ENCODE measurements around the gene TUBD1.
"Not testable (repeated sequence)": the region's sequence is repeated elsewhere in the genome, so short reads cannot be mapped to it uniquely, and the experiment has no call there.

TUBD1 gene

DNA sequence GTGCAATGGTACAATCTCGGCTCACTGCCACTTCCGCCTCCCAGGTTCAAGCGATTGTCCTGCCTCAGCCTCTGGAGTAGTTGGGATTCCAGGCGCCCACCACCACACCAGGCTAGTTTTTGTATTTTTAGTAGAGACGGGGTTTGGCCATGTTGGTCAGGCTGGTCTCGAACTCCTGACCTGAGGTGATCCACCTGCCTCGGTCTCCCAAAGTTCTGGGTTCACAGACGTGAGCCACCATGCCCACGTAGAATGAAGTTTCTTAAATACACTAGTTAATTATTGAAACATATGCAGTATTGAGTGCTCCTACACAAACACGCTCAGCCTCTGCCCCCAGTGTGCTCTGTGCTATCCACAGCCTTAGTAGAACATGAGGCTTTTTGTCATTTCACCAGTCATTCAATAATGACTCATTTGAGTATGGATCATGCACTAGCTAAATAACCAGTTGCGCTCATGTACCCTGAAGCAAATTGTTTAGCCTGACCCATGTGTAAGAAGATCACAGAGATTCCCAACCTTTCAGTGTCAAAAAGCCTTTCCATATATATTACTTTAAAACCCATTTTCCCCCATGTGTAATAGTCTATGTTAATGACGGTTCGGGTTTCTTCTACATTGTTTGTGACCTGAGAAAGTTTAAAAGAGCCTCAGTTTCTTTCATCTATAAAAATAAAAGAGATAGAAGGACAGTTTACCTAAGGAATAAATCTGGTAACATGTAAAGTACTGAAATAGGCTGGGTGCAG lies 49.7 kb downstream of the TUBD1 start:
- DNase-seq = peak; percentile 91

DNA sequence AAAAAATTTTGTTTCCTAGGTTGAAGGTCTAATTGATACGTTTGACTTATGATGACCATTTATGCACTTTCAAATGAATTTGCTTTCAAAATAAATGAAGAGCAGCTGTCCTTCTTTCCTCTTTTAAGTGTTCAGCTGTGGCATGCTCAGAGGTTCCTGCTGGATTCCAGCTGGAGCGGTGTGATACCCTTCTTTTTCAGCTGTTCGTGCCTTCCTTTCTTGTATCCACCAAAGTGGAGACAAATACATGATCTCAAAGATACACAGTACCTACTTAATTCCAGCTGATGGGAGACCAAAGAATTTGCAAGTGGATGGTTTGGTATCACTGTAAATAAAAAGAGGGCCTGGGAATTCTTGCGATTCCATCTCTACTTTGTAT lies 50.9 kb downstream of the TUBD1 start:
- DNase-seq = not testable (repeated sequence)

DNA sequence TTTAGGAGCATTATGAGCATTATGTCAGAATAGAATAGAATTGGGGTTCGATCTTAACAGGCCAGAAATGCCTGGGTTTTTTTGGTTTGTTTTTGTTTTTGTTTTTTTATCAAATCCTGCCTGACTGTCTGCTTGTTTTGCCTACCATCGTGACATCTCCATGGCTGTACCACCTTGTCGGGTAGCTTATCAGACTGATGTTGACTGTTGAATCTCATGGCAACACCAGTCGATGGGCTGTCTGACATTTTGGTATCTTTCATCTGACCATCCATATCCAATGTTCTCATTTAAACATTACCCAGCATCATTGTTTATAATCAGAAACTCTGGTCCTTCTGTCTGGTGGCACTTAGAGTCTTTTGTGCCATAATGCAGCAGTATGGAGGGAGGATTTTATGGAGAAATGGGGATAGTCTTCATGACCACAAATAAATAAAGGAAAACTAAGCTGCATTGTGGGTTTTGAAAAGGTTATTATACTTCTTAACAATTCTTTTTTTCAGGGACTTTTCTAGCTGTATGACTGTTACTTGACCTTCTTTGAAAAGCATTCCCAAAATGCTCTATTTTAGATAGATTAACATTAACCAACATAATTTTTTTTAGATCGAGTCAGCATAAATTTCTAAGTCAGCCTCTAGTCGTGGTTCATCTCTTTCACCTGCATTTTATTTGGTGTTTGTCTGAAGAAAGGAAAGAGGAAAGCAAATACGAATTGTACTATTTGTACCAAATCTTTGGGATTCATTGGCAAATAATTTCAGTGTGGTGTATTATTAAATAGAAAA lies 51.5 kb downstream of the TUBD1 start:
- peak; percentile 52 for DNase-seq

DNA sequence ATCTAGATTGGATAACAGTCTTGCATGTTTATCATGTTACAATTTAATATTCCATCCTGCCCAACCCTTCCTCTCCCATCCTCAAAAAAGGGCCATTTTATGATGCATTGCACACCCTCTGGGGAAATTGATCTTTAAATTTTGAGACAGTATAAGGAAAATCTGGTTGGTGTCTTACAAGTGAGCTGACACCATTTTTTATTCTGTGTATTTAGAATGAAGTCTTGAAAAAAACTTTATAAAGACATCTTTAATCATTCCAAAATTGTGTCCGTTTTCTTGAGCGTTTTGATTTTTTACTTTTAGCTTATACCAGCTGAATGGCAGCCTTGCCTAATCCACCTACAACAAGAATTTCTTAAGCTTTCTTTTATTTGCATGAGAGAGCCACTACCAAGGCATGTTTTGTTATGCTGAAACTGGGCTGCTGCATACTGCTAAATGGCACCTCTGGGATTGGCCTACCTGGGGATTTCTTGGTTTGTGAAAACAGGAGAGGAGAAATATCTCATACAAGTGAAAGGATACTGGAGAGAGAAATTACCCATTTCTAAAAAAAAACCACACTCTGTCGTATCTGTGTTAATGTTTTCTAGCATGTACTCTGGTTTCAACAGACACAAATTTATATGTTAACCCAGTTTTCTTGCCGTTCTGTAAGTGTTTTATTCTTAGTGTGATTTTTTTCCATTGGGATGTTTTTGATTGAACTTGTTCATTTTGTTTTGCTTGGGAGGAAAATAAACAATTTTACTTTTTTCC lies 52.2 kb downstream of the TUBD1 start:
- peak; percentile 62 for DNase-seq

DNA sequence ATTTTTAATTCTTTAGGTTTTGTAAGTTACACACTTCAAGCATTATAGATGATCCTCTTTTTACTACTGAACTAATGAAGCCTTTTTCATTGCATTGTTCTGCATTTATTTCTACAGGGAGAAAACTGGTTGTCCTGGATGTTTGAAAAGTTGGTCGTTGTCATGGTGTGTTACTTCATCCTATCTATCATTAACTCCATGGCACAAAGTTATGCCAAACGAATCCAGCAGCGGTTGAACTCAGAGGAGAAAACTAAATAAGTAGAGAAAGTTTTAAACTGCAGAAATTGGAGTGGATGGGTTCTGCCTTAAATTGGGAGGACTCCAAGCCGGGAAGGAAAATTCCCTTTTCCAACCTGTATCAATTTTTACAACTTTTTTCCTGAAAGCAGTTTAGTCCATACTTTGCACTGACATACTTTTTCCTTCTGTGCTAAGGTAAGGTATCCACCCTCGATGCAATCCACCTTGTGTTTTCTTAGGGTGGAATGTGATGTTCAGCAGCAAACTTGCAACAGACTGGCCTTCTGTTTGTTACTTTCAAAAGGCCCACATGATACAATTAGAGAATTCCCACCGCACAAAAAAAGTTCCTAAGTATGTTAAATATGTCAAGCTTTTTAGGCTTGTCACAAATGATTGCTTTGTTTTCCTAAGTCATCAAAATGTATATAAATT lies 53.0 kb downstream of the TUBD1 start:
- DNase-seq = peak; percentile 59

DNA sequence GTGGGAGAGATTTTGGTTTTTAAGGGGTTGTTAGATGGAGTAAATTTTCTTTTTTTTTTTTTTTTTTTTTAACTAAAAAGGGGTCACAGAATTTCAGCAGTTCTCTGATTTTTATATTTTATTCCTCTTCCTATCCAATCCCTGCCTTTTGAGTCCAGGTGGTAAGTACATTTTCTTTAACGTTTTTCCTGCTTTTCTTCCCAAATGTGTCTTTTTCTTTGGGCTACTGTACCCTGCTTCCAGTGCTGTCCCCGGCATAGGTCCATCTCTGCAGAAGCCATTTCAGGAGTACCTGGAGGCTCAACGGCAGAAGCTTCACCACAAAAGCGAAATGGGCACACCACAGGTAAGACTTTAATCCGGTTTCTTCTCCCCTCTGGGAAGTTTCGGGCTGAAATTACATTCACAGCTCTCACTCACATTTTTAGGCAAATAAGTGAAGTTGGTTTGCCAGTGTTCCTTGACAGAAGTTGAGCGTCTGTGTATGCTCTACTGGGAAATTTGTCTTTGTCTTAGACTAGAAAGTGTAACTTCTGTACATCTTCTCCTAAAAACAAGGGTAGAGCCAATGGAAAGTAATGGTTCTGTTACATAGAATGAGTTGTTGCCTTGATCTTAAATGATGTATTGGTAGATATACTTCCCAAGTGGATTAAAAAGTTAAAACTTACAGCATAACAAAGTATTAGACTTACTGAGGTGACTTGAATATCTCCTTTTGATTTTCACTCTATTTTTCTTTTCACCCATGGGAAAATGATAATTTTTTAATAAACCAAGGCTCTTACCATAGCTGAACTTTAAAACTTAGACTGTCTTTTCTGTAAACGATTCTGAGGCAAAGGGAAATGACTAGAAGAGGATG lies 54.5 kb downstream of the TUBD1 start:
- DNase-seq = peak; percentile 67

DNA sequence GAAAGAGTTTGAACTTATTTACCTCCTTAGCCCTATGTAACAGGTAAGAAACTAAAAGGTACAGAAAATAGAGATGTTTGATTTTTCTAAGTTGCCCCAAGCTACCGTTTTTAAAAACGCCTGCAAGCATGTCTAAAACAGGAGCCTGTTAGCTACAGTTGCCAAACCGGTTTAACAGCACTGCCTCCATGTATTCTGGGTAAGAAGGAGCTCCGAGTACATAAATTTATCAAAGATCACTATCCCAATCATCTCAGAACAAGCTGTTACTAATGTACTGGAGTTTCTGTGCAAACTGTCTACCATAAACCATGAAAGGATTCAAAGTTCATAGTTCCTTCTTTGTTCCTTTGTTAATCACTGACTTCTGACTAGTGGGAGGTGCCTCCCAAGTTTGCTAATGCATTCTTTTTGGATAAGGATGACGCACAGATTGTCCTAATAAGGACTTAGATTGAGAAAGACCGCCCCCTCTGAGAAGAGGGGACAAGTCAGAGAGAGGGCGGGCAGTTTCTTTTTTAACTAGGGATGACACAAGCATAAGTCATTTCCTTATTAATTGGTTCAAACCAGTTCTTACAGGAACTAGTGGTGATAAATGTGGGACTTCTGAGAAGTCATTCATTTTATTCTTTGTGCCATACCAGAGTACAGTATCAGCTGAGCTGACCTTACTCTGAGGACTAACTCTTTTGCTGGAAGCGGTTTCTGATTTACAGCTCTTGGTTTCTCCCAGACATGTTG lies 55.3 kb downstream of the TUBD1 start:
- DNase-seq = peak; percentile 99

DNA sequence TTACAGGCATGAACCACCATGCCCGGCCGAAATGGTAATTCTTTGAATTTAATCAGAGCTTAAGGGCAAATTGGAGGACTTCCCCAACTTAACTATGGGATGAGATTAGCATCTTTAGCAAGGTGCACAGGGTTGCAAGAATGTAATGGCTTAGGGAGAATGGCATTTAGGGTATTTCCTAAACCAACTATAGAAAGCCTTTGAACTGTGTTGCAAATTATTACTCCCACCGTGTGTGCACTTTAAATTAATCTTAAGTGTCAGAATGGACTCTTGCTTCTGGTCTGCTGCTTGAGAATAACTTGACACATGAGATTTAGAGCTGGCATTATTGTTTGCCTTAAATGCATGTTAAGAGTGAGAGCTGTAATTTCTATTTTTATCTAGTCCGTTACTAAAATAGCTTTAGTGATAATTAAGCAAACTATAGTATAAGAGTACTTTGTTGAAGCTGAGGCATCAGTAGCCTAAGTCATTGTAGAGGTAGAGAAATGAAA lies 59.8 kb downstream of the TUBD1 start:
- DNase-seq = no peak

DNA sequence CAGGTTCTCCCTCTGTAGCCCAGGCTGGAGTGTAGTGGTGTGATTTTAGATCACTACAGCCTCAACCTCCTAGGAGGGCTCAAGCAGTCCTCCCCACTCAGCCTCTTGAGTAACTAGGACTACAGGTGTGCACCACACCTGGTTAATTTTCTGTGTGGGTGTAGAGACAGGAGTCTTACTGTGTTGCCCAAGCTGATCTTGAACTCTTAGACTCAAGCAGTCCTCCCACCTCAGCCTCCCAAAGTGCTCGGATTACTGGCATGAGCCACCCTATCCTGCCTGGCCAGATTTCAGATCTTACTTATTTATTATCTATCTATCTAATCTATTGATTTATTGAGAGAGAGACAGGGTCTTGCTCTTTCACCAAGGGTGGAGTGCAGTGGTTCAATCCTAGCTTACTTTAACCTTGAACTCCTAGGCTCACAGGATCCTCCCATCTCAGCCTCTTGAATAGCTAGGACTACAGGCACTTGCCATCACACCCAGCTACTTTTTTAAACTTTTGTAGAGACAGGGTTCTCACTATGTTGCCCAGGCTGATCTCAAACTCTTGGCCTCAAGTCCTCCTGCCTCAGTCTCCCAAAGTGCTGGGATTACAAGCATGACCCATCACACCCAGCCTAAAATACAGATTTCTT lies 61.8 kb downstream of the TUBD1 start:
- DNase-seq = no peak

DNA sequence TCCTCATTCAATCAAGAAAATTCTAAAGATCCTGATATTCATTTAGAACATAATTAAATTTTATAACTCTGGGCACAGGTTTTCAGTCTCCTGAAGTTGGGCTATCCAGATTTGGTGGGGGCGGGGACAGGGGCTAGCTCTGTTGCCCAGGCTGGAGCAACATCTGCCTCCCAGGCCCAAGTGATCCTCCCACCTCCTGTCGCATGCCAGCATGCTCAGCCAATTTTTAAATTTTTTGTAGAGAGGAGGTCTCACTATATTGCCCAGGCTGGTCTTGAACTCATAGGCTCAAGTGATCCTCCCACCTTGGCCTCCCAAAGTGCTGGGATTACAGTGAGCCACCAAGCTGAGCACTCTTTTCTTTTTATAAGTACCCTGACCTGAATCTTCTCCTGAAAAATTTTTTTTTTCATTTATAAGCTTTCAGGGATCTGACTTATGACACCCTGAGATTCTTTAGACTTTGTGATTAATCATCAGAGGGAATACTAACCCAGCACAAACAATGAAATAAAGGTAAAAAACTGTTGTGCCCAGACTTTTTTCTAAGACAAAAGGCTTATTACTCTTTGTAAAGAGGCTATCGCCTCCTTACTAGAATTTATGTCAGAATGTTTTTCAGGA lies 62.6 kb downstream of the TUBD1 start:
- peak; percentile 52 for DNase-seq

DNA sequence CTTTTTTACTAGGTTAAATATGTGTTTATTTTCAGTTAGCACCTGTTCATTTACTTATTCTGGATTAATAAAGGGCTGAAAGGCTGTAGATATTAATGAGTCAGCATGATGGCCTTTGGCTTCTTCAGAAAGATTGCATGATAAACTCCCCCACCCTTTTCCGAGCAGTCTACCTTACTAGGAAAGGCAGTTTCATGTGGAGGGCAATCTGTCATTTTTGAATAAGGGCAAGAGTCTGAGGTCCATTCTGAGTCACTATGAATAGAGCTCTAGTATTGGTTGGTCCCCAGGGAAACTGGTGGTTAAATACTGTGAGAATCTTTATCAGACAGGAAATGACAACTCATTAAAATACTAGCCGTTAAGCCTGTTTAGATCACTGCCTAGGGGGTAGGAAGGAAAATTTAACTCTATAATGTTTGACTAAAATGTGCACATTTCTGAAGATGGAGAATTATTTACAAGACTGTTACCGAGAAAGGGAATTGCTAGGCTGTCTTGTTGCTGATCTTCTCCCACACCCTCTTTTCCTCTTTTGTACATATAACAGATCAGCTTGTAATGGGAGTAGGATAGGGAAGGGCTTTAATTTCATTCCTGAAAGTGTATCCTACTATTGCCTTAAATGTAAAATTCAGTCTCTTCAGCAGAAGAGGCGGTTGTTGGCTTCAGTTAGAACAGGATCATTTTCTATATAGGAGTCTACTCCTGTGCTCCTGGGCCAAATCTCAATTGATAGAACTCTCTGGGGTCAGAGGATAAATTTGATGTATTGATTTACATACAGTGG lies 63.3 kb downstream of the TUBD1 start:
- peak; percentile 97 for DNase-seq

DNA sequence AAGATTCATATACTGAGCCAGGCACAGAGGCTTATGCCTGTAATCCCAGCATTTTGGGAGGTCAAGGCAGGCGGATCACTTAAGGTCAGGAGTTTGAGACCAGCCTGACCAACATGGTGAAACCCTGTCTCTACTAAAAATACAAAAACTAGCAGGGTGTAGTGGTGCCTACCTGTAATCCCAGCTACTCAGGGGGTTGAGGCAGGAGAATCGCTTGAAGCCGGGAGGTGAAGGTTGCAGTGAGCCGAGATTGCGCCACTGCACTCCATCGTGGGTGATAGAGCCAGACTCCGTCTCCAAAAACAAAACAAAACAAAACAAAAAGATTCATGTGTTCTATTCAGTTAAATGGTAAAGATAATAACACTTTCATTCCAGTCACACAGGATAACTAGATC lies 63.9 kb downstream of the TUBD1 start:
- not testable (repeated sequence) for DNase-seq

DNA sequence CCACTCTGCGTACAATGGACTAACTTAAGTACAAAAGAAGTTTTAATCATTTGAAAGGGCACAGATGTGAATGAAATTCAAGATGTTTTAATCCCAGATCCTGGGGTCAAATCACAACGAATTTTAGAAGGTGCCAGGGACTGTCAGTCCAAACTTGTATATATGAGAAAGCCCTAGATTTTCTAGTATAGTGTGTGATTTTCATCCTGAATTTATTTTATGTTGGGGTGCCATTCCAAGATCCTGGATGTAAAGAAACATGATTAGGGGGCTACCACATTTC lies 64.3 kb downstream of the TUBD1 start:
- no peak for DNase-seq

DNA sequence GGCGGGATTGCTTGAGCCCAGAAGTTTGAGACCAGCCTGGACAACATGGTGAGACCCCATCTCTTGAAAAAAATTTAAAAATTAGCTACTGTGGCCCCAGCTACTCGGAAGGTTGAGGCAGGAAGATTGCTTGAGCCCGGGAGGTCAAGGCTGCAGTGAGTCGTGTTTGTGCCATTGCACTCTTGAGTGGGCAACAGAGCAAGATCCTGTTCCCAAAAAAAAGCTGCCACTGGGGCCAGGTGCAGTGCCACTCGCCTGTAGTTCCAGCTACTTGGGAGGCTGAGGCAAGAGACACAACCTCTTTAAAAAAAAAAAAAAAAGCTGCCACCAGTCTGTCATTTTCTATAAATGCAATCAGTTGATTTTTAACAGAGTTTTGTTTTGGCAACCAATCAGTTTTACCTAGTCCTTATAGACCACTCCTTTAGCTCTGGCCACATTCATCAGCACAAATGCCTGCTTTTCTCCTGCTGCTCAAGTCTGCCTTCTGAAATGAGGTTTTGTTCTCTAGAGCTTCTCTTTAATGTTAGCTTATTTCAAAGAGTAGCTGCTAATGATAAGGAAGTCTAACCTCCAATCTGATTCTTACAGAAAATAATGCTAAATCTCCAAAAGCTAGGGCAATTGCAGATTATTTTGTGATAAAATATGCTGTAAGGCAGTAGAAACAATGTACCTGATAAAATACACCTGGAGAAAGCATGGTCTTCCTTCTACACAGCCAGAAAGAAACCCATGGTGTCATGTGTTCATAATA lies 64.8 kb downstream of the TUBD1 start:
- no peak for DNase-seq

DNA sequence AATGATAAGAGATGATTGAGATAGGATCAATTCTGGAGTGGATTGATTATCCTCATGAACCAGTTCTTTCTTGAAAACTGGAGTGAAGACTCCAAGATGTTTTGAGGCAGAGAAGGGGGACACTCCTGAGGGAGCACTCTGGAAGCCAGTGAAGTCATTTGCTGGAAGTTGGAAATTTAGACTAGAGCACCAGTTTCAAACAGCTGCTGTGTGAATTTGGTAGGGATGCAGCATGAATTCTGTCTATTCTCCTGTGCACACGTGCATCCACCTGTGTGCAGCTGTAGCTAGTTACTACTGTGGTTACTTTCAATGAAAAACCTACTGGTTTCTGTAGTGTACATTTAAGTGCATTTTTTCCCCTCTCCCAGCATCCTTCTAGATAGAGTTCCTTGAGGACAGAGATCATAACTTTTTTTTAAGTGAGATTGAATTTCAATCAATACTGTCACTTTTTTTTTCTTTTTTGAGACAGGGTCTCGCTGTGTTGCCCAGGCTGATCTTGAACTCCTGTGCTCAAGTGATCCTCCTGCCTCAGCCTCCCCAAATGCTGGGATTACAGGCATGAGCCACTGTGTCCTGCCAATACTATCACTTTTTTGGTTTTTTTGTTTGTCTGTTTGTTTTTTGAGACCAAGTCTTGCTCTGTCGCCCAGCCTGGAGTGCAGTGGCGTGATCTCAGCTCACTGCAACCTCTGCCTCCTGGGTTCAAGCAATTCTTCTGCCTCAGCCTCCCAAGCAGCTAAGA lies 65.9 kb downstream of the TUBD1 start:
- DNase-seq = no peak

DNA sequence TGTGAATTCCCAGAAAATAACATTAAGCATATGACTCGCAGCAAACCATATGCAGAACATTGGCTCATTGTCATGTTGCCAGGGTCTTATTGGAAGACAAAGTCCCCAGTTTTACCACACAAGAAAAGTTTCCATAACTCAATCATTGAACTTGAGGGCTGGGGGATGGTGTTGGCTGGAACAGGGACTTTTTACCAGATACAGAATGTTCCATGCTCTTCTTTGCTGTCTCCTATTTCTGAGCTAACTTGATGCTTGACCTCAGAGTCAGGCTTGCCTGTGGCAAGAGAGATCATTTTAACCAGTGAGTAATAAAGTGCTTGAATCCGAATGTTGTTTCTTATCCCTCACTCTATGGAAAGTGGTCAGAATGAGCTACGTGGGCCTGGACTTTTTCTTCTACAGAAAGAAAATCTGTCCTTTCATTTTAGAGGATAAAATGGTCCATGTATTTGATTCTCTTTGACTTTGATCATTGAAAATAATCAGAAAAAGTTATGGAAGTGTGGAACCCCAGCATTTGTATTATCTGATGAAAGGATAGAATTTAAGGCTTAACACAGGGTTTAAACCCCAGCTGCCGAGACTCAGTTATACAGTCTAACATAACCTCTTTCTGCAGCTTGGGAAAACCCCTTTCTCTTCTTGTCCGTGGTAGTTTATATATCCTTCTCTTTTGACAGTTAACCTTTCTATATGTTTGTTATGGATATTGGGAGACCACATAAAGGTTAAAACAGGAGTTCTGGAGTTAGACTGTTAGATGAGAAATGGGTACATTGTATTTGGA lies 67.0 kb downstream of the TUBD1 start:
- DNase-seq = peak; percentile 96

DNA sequence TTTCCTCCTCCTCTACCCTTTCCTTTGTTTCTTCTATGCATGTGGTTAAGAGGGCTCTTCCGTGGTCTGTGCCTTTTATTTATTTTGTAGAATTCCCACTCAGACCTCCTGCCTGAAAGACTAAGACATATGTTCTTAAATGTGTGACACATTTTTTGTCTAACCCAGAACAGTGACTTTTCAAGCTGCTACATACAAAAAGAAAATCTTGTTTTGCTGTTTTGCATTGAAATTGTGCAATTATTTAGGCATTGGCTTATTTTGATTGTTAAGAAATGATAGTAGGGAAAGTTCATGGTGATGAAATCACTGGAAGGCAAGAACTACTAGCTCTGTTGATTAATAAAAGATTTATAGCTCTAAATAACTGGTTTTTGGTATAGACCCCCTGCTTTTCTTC lies 76.8 kb downstream of the TUBD1 start:
- DNase-seq = peak; percentile 74
